CD4-positive, alpha-beta T cell treated with Interleukin-15 for 4 hours (primary cell): ENCODE data around the gene NUB1.
A peak's percentile ranks its signal among the peaks of the same experiment; 100 is the strongest.

Source experiments
- DNase-seq: peaks from one replicate; pipeline ENCODE4 v3.0.0-alpha.2; 2020; ENCODE audit warnings: low spot score

Gene NUB1

DNA sequence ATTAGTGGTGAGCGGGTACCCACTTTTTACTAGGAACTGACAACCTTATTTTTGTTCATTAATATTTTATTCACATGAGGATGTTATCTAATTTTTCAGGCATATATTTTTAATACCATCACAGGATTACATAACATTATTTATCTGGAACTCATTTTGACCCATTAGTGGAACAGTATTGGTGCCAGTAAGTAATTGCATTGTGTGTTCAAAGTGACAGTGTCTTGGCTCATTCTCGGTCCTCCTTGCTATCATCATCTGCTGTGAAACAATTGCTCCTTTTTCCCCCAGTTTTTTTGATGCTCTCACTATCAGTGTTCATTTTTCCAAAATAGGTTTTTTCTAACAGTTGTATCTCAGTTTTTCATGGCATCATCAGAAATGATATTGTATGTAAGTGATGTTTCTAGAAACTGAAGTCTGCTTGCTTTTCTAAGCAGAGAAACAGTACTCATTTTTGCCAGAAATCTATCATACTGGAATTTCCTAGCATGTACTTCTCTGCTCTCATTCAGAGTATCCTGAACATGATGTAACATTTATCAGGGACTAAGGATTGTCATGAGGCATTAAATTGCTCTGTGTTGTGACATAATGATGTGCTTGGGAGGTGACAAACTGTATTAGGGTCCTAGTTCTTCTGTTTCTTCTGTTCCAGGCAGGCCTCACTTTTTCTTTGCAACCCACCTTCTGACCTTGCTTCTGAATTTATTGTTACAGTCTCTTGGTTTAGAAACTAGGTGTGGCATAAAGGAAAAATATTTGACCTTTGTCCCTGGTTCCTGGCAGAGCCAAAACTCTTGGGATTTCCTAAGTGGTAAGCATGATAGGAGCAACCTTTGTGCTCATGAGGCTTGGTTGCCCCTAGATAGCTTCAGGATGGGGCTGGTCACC is 4.2 kb downstream of the NUB1 start:
- no peak for DNase-seq

DNA sequence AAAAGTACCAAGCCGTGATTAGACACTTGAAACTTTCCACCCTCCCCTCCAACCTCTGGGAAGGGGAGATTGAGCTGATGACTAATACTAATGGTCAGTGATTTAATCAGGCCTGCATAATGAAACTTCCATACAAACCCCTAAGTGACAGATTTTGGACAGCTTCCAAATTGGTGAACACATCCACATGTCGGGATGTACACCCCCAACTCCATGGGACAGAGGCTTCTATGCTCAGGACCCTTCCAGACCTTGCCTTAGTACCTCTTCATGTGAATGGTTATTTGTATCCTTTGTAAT is 4.8 kb downstream of the NUB1 start:
- DNase-seq: no peak

DNA sequence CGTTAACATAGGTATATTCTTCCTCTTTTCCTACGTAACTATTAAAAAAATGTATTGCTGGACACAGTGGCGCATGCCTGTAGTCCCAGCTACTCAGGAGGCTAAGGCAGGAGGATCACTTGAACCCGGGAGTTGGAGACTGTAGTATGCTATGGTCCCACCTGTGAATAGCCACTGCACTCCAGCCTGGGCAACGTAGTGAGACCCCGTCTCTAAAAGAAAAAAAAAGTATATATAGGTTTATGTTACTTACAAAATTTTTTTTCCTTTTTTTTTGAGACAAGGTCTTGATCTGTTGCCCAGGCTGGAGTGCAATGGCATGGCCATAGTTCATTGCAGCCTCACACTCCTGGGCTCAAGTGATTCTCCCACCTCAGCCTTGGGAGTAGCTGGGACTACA is 5.6 kb downstream of the NUB1 start:
- no peak for DNase-seq

DNA sequence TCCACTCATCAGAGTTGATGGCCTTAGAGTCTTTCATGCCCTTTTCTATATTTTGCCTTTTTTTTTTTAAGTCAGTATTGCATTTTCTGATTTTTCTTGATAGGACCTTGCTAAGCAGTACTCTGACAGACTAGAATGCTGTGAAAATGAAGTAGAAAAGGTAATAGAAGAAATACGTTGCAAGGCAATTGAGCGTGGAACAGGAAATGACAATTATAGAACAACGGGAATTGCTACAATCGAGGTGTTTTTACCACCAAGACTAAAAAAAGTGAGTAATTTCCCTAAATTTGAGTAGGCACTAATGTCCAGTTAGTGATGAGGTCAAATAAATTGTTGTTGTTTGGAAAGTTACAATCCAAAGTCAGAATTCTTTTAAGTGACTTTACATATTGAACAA is 7.4 kb downstream of the NUB1 start:
- no peak for DNase-seq

DNA sequence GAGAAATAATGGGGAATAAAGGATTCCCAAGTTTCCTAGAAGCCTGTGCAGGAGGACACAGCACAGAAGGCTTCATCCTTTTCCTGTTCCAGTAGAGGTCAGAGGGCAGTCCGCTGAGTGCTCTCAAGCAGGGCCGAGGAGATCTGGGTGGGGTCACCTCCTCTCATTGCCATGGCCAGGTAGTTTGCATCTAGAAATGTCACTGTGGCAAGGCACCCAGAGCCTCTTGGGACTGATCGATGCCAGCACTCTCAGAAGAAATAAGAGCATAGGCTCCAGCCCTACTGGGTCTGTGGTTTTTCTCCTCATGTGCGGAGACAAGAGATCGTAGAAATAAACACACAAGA is 7.9 kb downstream of the NUB1 start:
- DNase-seq: no peak

DNA sequence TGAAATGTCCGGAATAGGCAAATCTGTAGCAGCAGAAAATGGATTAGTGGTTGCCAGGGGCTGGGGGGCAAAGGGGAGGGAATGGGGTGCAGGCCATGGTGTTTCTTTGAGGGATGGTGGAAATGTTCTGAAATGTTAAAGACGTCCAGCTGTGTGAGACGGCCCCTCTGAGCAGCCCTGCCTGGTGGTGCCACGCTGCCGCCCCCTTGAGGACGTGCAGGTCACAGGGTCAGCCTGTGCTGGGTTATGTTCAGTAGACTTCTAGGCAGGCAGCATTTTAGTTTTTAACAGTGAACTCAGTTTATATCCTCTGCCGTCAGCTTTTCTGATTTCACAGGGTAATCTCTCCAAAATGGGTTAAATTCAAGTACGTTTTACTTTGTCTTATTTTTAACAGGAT is 9.4 kb downstream of the NUB1 start:
- peak; percentile 44 for DNase-seq

DNA sequence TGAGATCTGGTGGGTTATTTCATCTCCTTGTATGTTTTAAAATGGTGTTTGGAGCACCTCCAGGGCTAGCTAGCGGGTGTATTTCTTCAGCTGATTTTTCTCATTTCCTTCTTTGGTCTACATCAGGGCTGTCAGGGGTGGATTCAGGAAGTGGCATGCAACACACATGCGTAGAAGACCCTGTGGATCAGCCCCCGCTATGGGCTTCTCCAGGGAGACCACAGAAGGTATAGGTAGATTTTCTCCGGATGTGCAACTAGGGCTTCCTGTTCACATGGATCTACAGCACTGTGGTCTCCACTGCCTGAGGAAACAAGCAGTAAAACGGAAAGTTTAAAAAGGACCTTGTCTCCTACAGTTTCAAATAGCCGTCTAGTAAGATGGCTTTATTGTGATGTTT is 10.4 kb downstream of the NUB1 start:
- peak; percentile 64 for DNase-seq

DNA sequence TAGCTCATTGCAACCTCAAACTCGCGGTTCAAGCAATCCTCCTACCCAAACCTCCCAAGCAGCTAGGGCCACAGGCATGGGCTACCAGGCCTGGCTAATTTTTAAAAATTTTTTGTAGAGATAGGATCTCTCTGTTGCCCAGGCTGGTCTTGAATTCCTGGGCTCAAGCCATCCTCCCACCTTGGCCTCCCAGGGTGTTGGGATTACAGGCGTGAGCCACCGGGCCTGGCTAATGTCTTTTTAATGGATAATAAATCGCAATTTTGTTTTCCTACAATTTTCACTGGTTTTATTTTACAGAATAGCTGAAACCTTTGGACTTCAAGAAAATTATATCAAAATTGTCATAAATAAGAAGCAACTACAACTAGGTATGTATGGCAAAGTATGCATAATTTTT is 10.9 kb downstream of the NUB1 start:
- DNase-seq: no peak

DNA sequence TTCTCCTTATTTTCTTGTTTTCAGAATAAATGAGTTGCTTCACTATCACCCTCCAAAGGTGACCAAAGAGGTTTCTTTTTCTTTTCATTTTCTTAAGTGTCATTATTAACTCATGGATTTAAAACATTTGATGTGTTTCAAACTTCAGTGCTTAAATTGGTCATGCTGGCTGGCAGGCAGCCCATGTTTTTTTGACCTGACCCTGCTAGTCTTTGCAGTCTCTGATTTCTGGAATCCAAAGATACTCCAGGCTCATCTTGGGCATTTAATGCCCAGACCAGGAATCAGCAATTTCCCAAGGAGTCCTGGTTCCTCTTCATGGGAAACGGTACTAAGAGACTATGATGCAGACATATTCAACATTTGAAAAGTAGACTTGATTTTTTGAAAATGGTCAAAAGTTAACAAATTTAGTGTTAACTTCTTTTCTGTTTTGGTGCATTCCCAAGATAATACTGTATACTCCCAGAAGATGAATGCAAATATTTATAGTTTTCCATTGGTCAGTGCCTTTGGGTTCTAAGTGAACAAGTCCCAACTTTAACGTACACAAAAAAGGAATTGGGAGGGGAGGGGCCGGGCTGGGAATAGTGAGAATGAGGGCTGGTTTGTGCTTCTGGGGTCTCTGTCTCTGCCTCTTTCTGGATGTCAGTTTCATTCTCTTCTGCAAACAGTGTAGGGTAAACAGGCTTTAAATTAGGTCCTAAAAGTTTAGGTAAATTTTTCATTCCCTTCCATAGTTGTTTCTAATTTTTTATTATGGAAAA is 19.8 kb downstream of the NUB1 start:
- no peak for DNase-seq

DNA sequence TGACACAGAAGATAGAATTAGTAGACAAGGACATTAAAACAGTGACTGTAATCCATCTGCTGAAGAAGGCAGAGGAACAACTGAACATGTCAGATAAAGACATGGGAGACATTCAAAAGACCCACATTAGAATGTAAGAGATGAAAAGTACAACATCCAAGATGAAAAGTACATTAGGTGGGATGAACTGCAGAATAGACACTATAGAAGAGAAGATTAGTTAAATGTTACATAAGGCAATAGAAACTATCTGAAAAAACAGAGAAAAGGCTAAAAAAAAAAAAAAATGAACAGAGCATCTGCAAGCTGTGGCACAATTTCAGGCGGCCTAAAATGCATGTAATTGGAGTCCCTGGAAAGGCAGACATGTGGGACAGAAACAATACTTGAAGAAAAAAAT is 21.6 kb downstream of the NUB1 start:
- no peak for DNase-seq

DNA sequence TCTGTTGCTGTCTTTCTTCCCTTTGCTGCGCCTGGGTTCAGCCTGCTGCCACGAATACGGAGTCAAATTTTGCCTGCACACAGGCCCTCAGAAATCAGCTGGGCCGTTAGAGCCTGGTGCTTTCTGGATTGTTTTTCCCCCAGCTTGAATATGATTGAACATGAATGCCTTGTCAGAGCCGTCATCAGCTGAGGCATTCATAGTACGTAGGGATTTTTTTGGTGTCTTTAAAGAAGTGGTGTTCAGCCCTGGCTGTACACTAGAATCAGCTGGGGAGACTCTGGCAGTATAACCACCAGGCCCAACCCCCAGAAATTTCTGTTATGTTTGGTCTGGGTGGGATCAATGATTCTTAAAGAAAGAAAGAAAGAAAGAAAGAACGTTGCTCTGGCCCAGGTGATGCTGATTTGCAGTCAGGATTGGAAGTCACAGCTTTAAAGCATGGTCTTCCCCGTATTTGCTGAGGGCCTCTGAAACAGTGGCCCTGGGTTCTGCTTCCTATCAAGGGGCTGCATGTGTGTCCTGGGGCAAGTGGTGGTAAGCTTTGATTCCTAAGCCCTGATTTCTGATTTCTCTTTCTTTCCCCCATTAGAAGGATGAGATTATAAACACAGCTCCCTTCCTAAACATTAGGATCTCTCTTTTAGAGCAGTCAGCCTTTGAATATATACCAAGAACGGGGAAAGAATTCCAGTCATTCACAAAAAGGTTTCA is 24.7 kb downstream of the NUB1 start:
- no peak for DNase-seq

DNA sequence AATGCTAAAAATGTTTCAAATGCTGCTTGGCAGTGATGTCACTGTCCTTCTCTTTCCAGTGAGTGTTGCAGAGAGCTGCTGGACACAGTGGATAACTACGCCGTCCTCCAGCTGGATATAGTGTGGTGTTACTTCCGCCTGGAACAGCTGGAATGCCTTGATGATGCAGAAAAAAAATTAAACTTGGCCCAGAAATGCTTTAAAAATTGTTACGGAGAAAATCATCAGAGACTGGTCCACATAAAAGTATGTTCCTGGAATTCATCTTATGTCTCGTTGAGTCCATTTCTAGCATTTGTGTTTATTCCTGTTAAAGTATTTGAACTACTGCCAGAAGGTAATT is 25.2 kb downstream of the NUB1 start:
- DNase-seq: no peak

DNA sequence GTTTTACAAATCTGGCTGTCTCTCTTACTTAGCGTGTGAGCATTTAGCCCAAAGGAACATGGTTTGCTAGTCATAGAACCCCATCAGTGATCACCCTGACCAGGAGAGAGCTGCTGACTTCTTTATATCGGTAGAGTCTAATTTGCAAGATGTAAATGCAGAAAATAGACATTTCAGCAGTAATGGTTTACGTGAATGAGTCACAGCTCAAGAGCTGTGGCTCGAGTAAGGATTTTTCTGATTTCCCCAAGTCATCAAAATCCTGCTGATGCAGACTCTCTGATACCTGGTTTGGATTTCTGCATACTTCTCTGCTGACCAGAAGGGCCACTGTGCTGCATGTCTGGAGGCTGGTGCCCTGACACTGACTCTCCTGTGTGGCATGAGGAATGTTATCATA is 25.7 kb downstream of the NUB1 start:
- no peak for DNase-seq

DNA sequence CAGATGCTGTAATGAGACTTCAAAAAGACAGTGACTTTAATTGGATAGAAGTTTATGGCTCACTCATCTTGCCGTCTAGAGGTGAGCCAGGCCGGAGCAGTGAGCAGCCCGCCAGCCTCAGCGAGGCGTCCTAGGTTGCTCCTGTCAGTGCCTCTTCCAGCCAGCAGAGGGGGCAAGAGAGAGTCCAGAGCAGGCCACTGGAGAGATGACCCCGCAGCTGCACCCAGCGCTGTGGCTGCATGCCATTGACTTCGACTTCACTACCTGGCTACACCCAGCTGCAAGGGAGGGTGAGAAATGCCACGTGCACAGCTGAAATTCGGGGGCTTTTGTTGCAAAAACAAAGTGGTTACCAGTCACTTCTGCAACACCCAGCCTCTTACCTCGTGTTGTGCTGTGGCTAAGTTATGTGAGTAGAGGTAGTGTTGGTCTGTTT is 26.5 kb downstream of the NUB1 start:
- peak; percentile 84 for DNase-seq

DNA sequence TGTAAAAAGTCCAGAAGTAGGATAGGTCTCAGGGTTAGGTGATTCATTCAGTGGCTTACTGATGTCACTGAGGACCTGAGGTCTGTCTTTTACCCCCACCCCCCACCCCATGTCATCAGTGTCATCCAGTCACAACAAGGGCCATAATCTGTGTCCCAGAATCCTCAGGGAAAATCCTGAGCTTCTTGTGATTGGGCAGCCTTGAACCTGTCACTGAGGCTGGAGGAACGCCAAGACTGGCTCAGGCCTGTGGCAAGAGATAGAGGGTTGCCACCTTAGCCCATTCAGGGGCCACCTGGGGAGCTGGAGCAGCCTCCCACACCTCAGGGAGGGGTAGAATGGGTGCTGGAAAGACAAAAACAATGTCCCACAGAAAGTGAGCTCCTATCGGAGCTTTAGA is 29.7 kb downstream of the NUB1 start:
- DNase-seq: no peak

DNA sequence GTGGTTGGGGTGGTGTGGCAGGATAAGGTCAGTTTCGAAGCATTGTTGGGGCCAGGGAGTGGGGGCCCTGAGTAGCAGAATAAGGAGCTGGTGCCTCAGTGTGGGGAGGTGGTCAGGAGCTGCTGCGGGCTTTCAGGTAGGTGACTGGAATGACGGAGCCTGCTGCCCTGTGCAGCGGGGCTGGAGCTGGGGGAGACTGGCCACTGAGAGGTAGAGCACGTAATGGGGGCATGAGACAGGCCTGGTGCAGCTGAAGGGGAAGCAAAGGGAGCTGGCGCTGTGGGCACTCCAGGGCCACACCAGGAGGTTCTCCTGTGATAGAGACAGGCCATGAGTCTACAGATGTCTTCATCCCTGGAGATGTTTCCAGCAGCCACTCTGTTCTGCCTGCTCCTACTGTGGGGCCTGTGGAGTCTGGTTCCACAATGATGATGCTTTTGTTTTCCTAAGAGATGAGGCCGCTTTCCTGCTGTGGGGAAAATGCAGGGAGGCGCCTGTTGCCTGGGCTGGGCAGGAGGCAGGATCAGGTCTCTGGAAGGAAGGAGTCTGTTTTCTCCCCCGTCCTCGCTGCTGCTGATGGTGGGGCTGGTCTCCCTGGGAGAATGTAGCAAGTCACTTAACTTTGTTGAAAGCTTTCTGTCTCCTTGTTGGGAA is 31.1 kb downstream of the NUB1 start:
- DNase-seq: no peak

DNA sequence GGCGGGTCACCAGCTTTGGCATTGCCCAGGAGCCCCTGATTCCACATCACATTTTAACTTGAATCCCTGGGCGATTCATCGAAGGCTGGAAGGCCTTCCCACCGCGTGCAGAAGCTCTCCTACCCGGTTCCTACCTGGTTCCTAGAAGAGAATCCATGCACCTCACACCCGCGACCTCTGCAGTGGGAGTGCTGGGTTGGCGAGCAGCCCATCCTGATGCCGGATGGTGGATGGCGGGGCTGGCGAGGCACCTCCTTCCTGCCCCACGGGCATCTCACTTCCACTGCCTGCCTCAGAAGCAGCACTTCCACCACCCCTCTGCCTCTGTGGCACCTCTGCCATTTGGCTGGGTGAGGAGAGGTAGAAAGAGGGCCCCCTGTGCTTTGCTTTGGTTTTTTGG is 32.0 kb downstream of the NUB1 start:
- DNase-seq: no peak

DNA sequence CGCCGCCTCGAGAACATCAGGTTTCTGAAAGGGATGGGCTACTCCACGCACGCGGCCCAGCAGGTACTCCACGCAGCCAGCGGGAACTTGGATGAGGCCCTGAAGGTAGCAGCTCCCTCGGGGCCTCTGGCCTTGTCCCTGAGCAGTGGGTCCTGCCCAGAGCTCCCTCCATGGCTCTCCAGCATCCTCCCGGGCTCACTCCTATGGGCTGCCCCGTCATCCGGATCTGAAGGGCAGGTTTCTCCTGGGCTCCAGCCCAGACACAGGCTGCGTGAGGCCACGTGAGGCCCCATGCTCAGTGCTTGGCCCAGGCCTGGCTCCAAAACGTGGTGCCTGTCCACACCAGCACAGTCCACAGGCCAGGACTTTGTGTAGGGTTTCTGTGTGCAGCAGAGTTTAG is 32.5 kb downstream of the NUB1 start:
- DNase-seq: no peak

DNA sequence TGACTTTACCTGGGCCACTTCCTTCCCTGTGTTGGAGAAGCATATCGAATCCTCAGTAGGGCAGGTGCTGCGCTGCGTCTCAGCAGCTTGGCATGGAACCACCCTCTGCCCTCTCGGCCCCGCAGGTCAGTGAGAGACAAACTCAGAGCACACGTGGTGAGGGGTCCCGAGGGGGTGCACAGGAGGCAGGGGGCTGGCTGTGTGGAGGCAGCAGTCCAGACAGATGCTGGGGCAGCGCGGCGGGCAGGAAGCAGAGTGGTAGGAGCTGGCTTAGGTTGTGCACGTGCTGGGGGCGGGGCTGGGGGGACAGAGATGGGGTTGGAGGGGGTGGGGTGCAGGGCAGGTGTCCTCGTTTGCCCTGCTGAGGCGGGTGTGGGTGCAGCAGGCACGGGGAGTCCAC is 33.1 kb downstream of the NUB1 start:
- no peak for DNase-seq

DNA sequence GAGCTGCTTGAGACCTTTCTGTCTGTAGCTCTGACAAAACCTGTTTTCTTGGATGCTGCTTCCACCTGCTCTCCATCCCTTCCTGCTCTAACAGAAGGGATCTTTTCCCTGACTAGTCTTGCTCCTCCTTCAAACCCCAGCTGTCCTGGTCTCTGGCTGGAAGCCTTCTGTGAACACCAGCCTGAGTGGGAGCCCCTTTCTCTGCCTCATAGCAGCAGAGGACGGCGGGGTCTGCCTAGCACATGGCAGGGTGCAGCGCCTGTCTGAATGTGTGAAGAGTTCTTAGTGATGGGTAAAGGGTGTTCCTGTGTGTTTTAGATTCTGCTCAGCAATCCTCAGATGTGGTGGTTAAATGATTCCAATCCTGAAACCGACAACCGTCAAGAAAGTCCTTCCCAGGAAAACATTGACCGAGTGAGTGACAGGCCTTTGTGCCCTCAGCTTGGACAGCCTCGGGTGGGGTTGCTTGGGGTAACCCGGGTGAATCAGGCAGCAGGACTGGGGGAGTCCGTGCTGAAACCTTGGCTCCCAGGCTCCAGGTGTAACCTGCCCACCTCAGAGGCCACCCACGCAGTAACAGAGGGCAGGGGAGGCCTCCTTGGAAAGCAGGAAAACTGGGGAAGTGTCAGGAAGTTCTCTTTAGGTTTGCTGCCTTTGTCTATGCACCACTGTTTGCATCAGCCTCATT is 34.1 kb downstream of the NUB1 start:
- no peak for DNase-seq

DNA sequence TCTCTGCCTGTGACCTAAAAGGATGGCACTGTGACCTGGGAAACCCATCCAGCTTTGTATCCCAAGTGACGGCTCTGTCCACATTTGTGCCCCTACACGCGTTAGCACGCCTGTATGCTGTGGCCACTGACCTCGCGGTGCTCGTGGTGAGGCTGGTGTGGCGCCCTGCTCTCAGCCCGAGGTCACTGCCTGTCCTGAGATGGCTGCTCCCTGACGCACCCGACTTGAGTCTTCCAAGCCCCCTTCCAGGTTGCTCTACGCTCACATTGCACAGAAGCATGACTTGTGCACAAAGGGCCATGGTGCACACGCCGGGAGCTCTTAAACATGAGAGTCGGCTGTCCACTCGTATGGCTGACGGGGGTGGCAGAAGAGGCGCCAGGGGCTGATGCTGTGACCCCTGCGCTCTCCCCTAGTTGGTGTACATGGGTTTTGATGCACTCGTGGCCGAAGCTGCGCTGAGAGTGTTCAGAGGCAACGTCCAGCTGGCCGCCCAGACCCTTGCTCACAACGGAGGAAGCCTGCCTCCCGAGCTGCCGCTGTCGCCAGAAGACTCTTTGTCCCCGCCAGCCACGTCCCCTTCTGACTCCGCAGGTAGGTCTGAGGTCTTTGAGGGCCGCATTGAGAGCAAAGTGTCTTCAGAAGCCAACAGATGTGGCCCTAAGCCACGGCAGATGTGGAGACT is 34.7 kb downstream of the NUB1 start:
- no peak for DNase-seq

DNA sequence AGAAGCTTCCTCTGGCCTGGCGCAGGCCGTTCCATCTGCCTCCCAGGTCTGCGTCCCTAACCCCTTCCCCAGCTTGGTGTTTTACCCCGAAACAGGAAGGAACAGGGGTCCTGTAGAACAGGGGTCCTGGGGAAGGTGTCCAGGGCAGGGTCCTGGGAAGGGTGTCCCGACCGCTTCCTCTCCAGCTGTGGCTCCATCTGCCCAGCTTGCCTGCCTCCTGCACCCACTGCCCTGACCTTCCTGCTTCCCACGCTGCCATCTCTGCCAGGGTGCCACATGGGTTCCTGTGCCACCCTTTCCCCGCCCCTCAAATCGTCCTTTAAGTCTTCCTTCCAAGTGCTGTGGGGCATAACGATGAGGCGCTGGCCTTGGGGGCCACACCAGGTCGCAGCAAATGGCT is 35.8 kb downstream of the NUB1 start:
- DNase-seq: no peak
